DOHH2 (cell line): Measurements from ENCODE around the gene SNX33.

Experiments used
- H3F3A ChIP-seq: fragments of 200-600 bp; sonication (generic), shearing (Covaris generic); 2 replicates; pipeline ENCODE4 v1.6.0; 2016; ENCODE audit warnings: antibody characterized with exemption, mild to moderate bottlenecking; ENCODE audit not compliant: control insufficient read depth, insufficient read depth
- H3K27ac ChIP-seq: fragments of 200-600 bp; sonication (generic); 2 replicates; pipeline ENCODE4 v1.5.1; 2014; ENCODE audit warnings: low read depth, mild to moderate bottlenecking, low read length, moderate library complexity
- H3K27me3 ChIP-seq: fragments of 200-600 bp; sonication (generic); 2 replicates; pipeline ENCODE4 v1.6.1; 2014; ENCODE audit warnings: mild to moderate bottlenecking, low read length, mixed read lengths; ENCODE audit not compliant: control insufficient read depth
- H3K36me3 ChIP-seq: fragments of 200-600 bp; sonication (generic); 2 replicates; pipeline ENCODE4 v1.6.1; 2014; ENCODE audit warnings: mild to moderate bottlenecking, low read length, moderate library complexity, mixed read lengths; ENCODE audit not compliant: control insufficient read depth
- H3K4me1 ChIP-seq: fragments of 200-600 bp; sonication (generic); 2 replicates; pipeline ENCODE4 v1.6.1; 2014; ENCODE audit warnings: mild to moderate bottlenecking, low read length, mixed read lengths; ENCODE audit not compliant: control insufficient read depth
- H3K4me2 ChIP-seq: fragments of 200-600 bp; sonication (generic); 2 replicates; pipeline ENCODE4 v1.6.0; 2014; ENCODE audit warnings: mild to moderate bottlenecking, low read length, moderate library complexity
- H3K4me3 ChIP-seq: fragments of 200-600 bp; sonication (generic); 2 replicates; pipeline ENCODE4 v1.5.1; 2014; ENCODE audit warnings: mild to moderate bottlenecking, low read length, mixed read lengths
- H3K79me2 ChIP-seq: fragments of 200-600 bp; sonication (generic); 2 replicates; pipeline ENCODE4 v1.6.1; 2014; ENCODE audit warnings: mild to moderate bottlenecking, low read length, mixed read lengths; ENCODE audit not compliant: control insufficient read depth
- H3K9me2 ChIP-seq: fragments of 200-600 bp; sonication (generic); replicated peaks from 2 replicates; pipeline ENCODE4 v1.6.1; 2014; ENCODE audit warnings: mild to moderate bottlenecking, low read length, mixed read lengths; ENCODE audit not compliant: control insufficient read depth
- H3K9me3 ChIP-seq: fragments of 200-600 bp; sonication (generic); 2 replicates; pipeline ENCODE4 v1.6.1; 2014; ENCODE audit warnings: antibody characterized with exemption, low read length, mixed read lengths; ENCODE audit not compliant: control insufficient read depth, insufficient read depth
- H4K20me1 ChIP-seq: fragments of 200-600 bp; sonication (generic); 2 replicates; pipeline ENCODE4 v1.6.0; 2014; ENCODE audit warnings: low read depth, mild to moderate bottlenecking, antibody characterized with exemption, low read length, moderate library complexity; ENCODE audit not compliant: control insufficient read depth, insufficient read depth
- CTCF ChIP-seq: fragments of 200-600 bp; sonication (generic); IDR thresholded peaks from one replicate; pipeline ENCODE4 v1.5.1; 2014; ENCODE audit warnings: antibody characterized with exemption, mild to moderate bottlenecking, low read depth, low read length; ENCODE audit not compliant: poor library complexity, severe bottlenecking
- EZH2phosphoT487 ChIP-seq: fragments of 200-600 bp; sonication (generic); IDR thresholded peaks from 2 replicates; pipeline ENCODE4 v1.6.1; 2017; ENCODE audit warnings: borderline replicate concordance, mild to moderate bottlenecking, antibody characterized with exemption, low read length, moderate library complexity, mixed read lengths

The SNX33 gene

GRCh38 chr15:75654201-75654907 lies 6.6 kb downstream of the SNX33 start:
- Histone ChIP-seq H3K27ac (no peak overlapping the region), H4K20me1 (no peaks in the 10 kb centered on the region), H3K9me2 (no peaks in the 10 kb centered on the region), H3K4me3 (no peak overlapping the region), H3K9me3 (no peaks in the 10 kb centered on the region), H3K4me2 (no peak overlapping the region), H3K79me2 (no peaks in the 10 kb centered on the region), H3K27me3 (peaks cover 2% of the 10 kb centered on the region; the same call in 1 of the 2 replicates), H3K4me1 (no peaks in the 10 kb centered on the region), H3K36me3 (no peaks in the 10 kb centered on the region), H3F3A (no peaks in the 10 kb centered on the region)
- TF ChIP-seq EZH2phosphoT487 (no peak), CTCF (no peak)

- Histone ChIP-seq H3K9me2 (no peaks in the 10 kb centered on the region), H3K27ac (no peak overlapping the region), H3K4me3 (no peak overlapping the region), H3K9me3 (no peaks in the 10 kb centered on the region), H3K79me2 (no peaks in the 10 kb centered on the region), H3K27me3 (peaks cover 2% of the 10 kb centered on the region; the same call in 1 of the 2 replicates), H3F3A (no peaks in the 10 kb centered on the region), H4K20me1 (no peaks in the 10 kb centered on the region), H3K36me3 (no peaks in the 10 kb centered on the region), H3K4me2 (no peak overlapping the region), H3K4me1 (no peaks in the 10 kb centered on the region)
- TF ChIP-seq CTCF (no peak), EZH2phosphoT487 (no peak)
Measured at GRCh38 chr15:75655931-75656330, 8.2 kb downstream of the SNX33 start.

GRCh38 chr15:75656331-75656730 lies 8.6 kb downstream of the SNX33 start:
- Histone ChIP-seq H3K4me3 (no peak overlapping the region), H3K9me2 (no peaks in the 10 kb centered on the region), H3K4me2 (no peak overlapping the region), H4K20me1 (no peaks in the 10 kb centered on the region), H3K27me3 (peaks cover 2% of the 10 kb centered on the region; the same call in 1 of the 2 replicates), H3K27ac (no peak overlapping the region), H3K36me3 (no peaks in the 10 kb centered on the region), H3K4me1 (no peaks in the 10 kb centered on the region), H3K9me3 (no peaks in the 10 kb centered on the region), H3F3A (no peaks in the 10 kb centered on the region), H3K79me2 (no peaks in the 10 kb centered on the region)
- no peak for TF ChIP-seq EZH2phosphoT487
- no peak for TF ChIP-seq CTCF
